GM12874 (cell line): ENCODE measurements around the gene SGIP1.

Experiments used
- TF ChIP-seq, protein P1 (sequence below): IDR thresholded peaks from 2 replicates; pipeline ENCODE4 v1.5.1; 2011; ENCODE audit warnings: low read depth, mild to moderate bottlenecking, control low read depth, low read length, moderate library complexity; ENCODE audit not compliant: insufficient read depth

Gene SGIP1

DNA sequence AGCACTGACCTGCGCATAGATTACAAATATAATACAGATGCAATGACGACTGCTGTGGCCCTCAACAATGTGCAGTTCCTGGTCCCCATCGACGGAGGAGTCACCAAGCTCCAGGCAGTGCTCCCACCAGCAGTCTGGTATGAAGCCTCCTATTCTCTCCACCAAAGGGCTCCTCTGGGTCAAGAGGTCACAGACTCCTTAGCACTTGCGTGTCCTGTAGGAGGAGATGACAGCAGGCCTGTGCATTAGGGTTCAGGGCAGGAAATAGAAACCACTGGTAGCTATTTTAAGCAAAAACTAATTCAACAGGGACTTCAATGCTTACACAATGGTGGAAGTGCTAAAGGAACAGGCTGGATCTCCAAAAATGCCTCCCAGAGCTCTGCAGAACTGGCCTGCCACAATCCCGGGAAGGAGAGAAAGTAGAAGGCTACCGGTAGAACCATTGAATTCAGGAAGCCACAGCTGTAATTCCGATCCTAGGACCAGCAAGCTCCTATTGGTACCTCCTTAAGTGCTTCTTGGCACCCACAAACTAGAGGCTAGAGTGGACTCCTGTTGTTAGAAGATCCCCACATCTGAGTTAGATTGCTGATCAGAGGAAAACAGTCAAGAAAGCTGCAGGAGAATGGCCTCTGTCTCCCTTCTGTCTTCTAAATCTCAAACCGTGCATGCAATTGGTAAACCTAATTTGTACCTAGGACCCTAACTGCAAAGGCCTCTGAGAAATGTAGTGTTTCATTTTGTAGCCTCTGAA, 205.6 kb downstream of the SGIP1 start:
- TF ChIP-seq, protein P1, sequence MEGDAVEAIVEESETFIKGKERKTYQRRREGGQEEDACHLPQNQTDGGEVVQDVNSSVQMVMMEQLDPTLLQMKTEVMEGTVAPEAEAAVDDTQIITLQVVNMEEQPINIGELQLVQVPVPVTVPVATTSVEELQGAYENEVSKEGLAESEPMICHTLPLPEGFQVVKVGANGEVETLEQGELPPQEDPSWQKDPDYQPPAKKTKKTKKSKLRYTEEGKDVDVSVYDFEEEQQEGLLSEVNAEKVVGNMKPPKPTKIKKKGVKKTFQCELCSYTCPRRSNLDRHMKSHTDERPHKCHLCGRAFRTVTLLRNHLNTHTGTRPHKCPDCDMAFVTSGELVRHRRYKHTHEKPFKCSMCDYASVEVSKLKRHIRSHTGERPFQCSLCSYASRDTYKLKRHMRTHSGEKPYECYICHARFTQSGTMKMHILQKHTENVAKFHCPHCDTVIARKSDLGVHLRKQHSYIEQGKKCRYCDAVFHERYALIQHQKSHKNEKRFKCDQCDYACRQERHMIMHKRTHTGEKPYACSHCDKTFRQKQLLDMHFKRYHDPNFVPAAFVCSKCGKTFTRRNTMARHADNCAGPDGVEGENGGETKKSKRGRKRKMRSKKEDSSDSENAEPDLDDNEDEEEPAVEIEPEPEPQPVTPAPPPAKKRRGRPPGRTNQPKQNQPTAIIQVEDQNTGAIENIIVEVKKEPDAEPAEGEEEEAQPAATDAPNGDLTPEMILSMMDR = no peak

DNA sequence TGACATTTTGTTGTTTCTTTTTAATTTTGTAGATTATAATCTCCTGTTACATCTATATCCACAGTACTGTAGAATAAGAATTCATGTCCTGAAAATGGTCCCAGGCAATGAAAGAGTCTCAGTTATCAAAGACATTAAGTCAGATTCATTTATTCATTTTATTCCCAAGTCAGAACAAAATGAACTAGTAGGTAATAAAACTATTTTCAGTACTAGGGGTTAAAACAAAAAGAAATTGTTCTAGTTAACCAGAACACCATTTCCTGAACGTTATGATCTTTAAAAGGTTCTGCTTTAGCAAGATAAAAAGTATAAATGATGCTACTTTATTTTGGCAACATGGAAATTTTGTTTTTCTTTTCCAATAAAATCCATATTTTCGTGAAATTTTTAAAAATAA, 211.5 kb downstream of the SGIP1 start:
- TF ChIP-seq, protein P1 = no peak

DNA sequence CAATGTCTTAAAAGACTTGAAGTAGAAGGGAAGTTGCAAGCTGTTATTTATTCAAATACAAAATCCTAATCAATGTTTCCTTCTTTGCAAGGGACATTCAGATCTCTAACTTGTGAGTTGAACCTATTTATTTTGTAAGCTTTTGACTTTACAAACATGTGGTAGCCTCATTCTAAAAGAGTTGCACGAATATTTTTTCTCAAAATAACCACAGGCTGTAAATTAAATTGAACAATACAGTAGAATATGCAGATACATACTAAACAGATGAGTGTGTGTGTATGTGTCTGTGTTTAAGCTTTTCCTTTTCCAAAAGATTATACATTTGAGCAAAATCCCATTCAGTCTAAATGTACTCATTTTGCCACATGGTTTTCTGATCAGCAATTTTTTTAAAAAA, 213.5 kb downstream of the SGIP1 start:
- TF ChIP-seq, protein P1 = no peak

DNA sequence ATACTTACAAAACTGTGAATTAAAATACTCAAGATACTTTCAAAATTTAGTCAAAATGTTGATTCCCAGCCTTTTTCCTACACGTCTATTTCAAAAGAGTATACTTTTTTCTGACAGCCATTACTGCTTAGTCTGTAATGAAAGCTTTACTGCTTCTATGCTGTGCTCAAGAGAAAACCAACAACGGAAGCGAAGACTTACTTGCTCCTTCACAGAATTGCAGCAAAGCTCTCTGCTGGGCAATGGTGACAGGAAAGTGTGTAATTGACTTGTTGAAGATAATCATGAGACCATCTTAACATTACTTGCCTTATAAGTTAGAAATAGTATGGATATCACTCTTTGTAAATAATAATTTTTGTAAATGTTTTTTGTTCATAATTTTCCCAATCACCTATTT, 216.6 kb downstream of the SGIP1 start:
- TF ChIP-seq, protein P1 = no peak

DNA sequence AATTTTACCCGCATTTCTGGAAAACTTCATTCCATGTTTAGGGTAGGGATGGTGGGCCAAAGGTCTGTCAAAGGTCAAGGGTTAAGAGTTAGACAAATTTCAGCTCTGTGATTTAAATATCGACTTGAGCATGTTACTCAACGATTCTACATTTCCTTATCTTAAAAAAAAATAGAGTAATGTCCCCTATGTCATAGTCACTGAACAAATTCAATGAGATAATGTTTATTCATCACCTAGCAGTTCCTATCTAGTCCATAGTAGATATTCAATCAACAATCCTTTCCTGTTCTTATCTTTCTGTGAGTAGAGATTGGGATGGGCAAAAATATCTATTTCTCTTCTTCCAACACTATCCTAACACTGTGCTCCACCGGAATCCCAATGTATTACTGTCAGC, 217.2 kb downstream of the SGIP1 start:
- TF ChIP-seq, protein P1 = no peak

DNA sequence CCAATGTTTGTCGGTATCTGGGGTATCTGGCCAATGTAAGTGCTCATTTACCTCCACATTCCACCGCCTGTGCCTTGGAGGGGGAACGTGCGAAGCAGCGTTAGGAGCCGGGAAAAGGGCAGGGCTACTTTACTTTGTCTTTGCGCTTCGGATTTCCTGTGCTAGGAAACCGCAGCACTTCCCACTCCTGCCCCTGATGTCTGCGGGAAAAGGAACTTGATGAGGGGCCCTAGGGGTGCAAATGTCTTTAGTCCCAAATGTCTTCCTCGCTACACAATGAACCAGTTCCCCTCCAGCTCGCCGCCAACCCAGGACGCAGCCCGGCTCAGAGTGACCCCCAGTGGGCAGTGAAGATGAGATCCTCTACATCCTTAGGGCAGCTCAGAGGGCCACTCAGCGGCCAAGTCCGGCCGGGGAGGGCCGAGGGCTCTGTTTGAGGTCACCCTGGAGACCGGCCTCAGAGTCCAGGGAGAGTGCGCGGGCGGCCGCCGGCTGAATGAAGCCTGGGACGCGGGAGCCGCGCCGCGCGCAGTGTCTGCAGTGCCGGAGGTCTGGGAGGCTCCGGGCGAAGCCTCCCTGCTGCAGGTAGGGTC, 218.1 kb downstream of the SGIP1 start, which contains the start of gene DYNLT5:
Gene DYNLT5, plus strand, starts transcription at position 460 of the 593 bp plus-strand sequence. CDS start 2,200 bp downstream, outside the sequence.
- TF ChIP-seq, protein P1 = no peak

DNA sequence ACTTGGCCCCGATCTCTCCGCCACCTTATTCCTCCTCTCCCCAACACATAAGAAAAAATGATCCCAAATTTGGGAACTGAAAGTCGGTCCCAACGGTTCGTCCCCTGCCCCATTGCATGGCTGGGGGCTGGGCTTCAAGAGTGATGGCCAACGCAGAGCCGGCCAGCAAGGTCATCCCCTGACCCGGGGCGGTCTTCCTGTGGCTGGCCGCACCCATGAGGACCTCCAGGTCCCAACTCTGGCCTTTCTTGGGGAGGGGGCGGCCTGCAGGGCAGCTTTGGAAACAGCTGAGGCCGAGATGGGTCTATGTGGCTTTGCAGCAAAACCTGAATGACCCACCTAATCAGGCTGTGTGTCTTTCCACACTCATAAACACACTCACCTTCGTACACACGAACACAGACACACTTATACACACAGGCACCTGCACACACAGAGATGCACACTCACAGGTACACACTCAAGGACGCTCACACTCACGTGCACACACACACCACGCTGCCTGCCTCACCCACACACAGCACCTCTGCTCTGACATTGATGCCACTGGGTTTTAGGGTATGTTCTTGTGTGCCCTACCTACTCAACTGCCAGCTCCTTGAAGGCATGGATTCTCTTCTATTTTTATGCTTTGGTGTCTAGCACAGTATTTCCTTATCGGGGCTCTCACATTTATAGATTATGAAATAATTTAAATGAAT, 218.9 kb downstream of the SGIP1 start:
- TF ChIP-seq, protein P1 = no peak
